Cardiac muscle cell (in vitro differentiated cells and primary cell): ENCODE results near the gene MROH7. TPM values are rescaled to one million over a fixed set of nuclear protein-coding genes. Genes with fewer than 3 reads are reported as not detected.

Source experiments
- DNase-seq, 2 donors: peaks; one replicate each; pipeline versions ENCODE4 v3.0.0 to v3.0.0-alpha.2; 2010 to 2017; ENCODE audit warnings: low read depth in 1 of 2, low spot score in 1 of 2
- H3K27ac ChIP-seq: fragments of 200-600 bp; sonication (generic); 2 replicates; pipeline ENCODE4 v1.5.1; 2016
- H3K27me3 ChIP-seq: fragments of 200-600 bp; sonication (generic); 2 replicates; pipeline ENCODE4 v1.6.0; 2016; ENCODE audit warnings: control low read depth
- H3K36me3 ChIP-seq: fragments of 200-600 bp; sonication (generic); 2 replicates; pipeline ENCODE4 v1.5.1; 2016; ENCODE audit warnings: control low read depth
- H3K4me1 ChIP-seq: fragments of 200-600 bp; sonication (generic); 2 replicates; pipeline ENCODE4 v1.8.1; 2017; ENCODE audit warnings: low read depth, mild to moderate bottlenecking, mixed run types
- H3K4me3 ChIP-seq: fragments of 200-600 bp; sonication (generic); 2 replicates; pipeline ENCODE4 v1.5.1; 2016; ENCODE audit warnings: mild to moderate bottlenecking
- H3K9me3 ChIP-seq: fragments of 200-600 bp; sonication (generic); 2 replicates; pipeline ENCODE4 v1.5.1; 2017; ENCODE audit warnings: low read depth, mild to moderate bottlenecking, control low read depth
- CTCF ChIP-seq: IDR thresholded peaks from 2 replicates; pipeline ENCODE4 v1.5.1; 2012; ENCODE audit warnings: low read depth, mild to moderate bottlenecking, low read length
- polyA plus RNA-seq: library from polyadenylated mRNA; unstranded; fragments of >200 nt; fragmentation: Nextera tagmentation; extraction: Ambion mirVana; gene quantifications from 2 replicates; pipeline ENCODE4 v1.2.1, GENCODE V29; 2016
- total RNA-seq: library from RNA; depleted of rRNA; stranded (reverse); fragments of >200 nt; gene quantifications from 2 replicates; pipeline ENCODE4 v1.2.3, GENCODE V29; 2016

MROH7 gene
- total and polyA plus RNA-seq, 2 experiments from 2014 or later, result 7.0 to 22.4 TPM

- TF ChIP-seq CTCF, result peak; percentile 16
- Histone ChIP-seq H3K4me3 (peak within 1 kb of the TSS; percentile 92), H3K27ac (no peak within 1 kb of the TSS), H3K4me1 (peaks cover 4% of the 10 kb centered on the region), H3K36me3 (peaks cover 11% of the 10 kb centered on the region), H3K9me3 (no peaks in the 10 kb centered on the region), H3K27me3 (no peaks in the 10 kb centered on the region)
- DNase-seq, result peak; percentile 86 to 91
Observed at GRCh38 chr1:54715493-54716298, 74.1 kb downstream of the MROH7 start, which contains the start of gene TTC4. TSS of gene TTC4 (plus strand) at chr1:54715861. CDS start at chr1:54715909, 48 bp downstream.

GRCh38 chr1:54716299-54717047 lies 74.9 kb downstream of the MROH7 start:
- no peak for DNase-seq
- Histone ChIP-seq H3K36me3 (peaks cover 19% of the 10 kb centered on the region), H3K4me3 (peak overlapping the region; percentile 92), H3K27me3 (no peaks in the 10 kb centered on the region), H3K27ac (no peak overlapping the region), H3K4me1 (peaks cover 4% of the 10 kb centered on the region), H3K9me3 (no peaks in the 10 kb centered on the region)
- TF ChIP-seq CTCF, result no peak

- peaks cover 51% of the 10 kb centered on the region for H3K36me3 ChIP-seq
- H3K4me3 ChIP-seq, result no peak overlapping the region
- no peak for DNase-seq
- no peak overlapping the region for H3K27ac ChIP-seq
- no peak for TF ChIP-seq CTCF
- H3K9me3 ChIP-seq, result no peaks in the 10 kb centered on the region
- H3K27me3 ChIP-seq, result no peaks in the 10 kb centered on the region
- no peaks in the 10 kb centered on the region for H3K4me1 ChIP-seq
Observed at GRCh38 chr1:54721719-54722118, 80.1 kb downstream of the MROH7 start.

GRCh38 chr1:54723985-54724384 lies 82.4 kb downstream of the MROH7 start:
- DNase-seq, result no peak
- Histone ChIP-seq H3K9me3 (no peaks in the 10 kb centered on the region), H3K36me3 (peaks cover 52% of the 10 kb centered on the region), H3K27ac (no peak overlapping the region), H3K27me3 (no peaks in the 10 kb centered on the region), H3K4me3 (no peak overlapping the region), H3K4me1 (no peaks in the 10 kb centered on the region)
- TF ChIP-seq CTCF, result no peak

- Histone ChIP-seq H3K27me3 (no peaks in the 10 kb centered on the region), H3K36me3 (peaks cover 56% of the 10 kb centered on the region), H3K4me3 (no peak overlapping the region), H3K9me3 (no peaks in the 10 kb centered on the region), H3K27ac (no peak overlapping the region), H3K4me1 (no peaks in the 10 kb centered on the region)
- TF ChIP-seq CTCF, result no peak
- no peak for DNase-seq
Observed at GRCh38 chr1:54724771-54725170, 83.2 kb downstream of the MROH7 start.
